GM12865 (cell line): ENCODE results near the gene PGBD5.

ENCODE experiments used
- DNase-seq: peaks from one replicate; pipeline ENCODE4 v3.0.0; 2010; ENCODE audit warnings: low read depth
- H3K4me3 ChIP-seq: 2 replicates; pipeline ENCODE4 v1.5.1; 2011; ENCODE audit warnings: mild to moderate bottlenecking, low read depth, low read length, control low read depth
- TF ChIP-seq, protein P1 (sequence below): IDR thresholded peaks from 2 replicates; pipeline ENCODE4 v1.5.1; 2011; ENCODE audit warnings: low read length, control low read depth, low read depth, inconsistent platforms; ENCODE audit not compliant: insufficient read depth; ENCODE audit errors: missing control alignments

Gene PGBD5

GRCh38 chr1:230403442-230403841 is 22.7 kb downstream of the PGBD5 start:
- TF ChIP-seq, protein P1, sequence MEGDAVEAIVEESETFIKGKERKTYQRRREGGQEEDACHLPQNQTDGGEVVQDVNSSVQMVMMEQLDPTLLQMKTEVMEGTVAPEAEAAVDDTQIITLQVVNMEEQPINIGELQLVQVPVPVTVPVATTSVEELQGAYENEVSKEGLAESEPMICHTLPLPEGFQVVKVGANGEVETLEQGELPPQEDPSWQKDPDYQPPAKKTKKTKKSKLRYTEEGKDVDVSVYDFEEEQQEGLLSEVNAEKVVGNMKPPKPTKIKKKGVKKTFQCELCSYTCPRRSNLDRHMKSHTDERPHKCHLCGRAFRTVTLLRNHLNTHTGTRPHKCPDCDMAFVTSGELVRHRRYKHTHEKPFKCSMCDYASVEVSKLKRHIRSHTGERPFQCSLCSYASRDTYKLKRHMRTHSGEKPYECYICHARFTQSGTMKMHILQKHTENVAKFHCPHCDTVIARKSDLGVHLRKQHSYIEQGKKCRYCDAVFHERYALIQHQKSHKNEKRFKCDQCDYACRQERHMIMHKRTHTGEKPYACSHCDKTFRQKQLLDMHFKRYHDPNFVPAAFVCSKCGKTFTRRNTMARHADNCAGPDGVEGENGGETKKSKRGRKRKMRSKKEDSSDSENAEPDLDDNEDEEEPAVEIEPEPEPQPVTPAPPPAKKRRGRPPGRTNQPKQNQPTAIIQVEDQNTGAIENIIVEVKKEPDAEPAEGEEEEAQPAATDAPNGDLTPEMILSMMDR, result no peak
- no peak for DNase-seq
- H3K4me3 ChIP-seq, result no peak overlapping the region

GRCh38 chr1:230401763-230402294 is 24.3 kb downstream of the PGBD5 start:
- TF ChIP-seq, protein P1, result no peak
- no peak for DNase-seq
- H3K4me3 ChIP-seq, result no peak overlapping the region

- TF ChIP-seq, protein P1, result no peak
- no peak for DNase-seq
- H3K4me3 ChIP-seq, result no peak overlapping the region
Observed at GRCh38 chr1:230401101-230401500, 25.0 kb downstream of the PGBD5 start.

GRCh38 chr1:230400007-230400344 is 26.2 kb downstream of the PGBD5 start:
- TF ChIP-seq, protein P1, result no peak
- H3K4me3 ChIP-seq, result no peak overlapping the region
- DNase-seq, result no peak

DNA sequence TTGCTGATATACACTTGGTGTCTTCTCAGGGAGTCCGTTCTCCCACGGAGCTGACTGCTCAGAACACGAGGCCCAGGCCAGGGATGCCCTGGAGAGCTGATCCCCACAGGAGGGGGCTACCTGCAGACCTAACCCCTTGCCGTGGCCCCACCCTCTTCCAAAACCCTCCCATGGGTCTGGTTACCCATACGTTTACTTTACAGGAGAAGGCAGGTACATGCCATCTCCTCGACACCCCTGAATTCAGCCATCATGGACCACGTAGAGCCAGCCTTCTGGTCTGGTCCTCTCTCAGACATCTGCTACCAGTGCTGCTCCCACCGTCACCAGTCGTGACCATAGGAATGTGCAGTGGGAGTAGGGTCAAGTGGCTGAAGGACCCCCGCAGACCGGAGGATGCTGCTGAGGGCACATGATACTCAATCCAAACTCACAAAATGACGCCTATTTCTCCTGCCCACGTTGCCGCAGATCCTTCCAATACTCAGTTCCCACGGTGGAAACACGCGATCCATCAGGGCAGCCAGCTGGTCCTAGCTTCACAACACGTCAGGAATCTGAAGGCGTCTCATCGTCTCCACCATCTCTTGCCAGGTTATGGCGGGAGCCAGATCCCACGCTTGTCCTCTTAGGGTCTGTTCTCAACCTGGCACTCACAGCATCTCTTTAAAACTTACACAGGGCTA is 26.7 kb downstream of the PGBD5 start:
- TF ChIP-seq, protein P1, result no peak
- DNase-seq, result no peak

GRCh38 chr1:230398856-230399255 is 27.3 kb downstream of the PGBD5 start:
- TF ChIP-seq, protein P1, result no peak
- no peak for DNase-seq
- no peak overlapping the region for H3K4me3 ChIP-seq

More for the DNA sequence above, 26.7 kb downstream of the PGBD5 start:
- no peak overlapping the region for H3K4me3 ChIP-seq

GRCh38 chr1:230396966-230397365 is 29.2 kb downstream of the PGBD5 start:
- no peak overlapping the region for H3K4me3 ChIP-seq
- DNase-seq, result no peak
- TF ChIP-seq, protein P1, result no peak
